Gastrocnemius medialis (tissue), 4 donors: ENCODE measurements around the gene MMP10. TPM values are rescaled to one million over a fixed set of nuclear protein-coding genes. Genes with fewer than 3 reads are reported as not detected.

ENCODE experiments used
- ATAC-seq, 2 donors: fragments of 150-250 bp; one replicate each; pipeline ENCODE4 v1.9.1; 2016
- DNase-seq, 2 donors: peaks; one replicate each; pipeline ENCODE4 v3.0.0-alpha.2; 2019
- H3K27ac ChIP-seq, 4 donors: fragments of 200-600 bp; sonication (generic); 1 replicate in 1 of 4; 2 replicates in 3 of 4; pipeline ENCODE4 v1.5.1; 2016 to 2018; ENCODE audit warnings: mild to moderate bottlenecking in 2 of 4, moderate library complexity in 1 of 4
- H3K27me3 ChIP-seq, 3 donors: fragments of 200-600 bp; sonication (generic) in 2 of 3; 1 replicate in 1 of 3; 2 replicates in 2 of 3; pipeline versions ENCODE4 v1.5.1 to v1.6.0; 2016 to 2019; ENCODE audit warnings: mild to moderate bottlenecking in 1 of 3, moderate library complexity in 1 of 3
- H3K36me3 ChIP-seq, 2 donors: fragments of 200-600 bp; sonication (generic) in 1 of 2; one replicate each; pipeline ENCODE4 v1.5.1; 2017 to 2018
- H3K4me1 ChIP-seq, 2 donors: fragments of 200-600 bp; sonication (generic) in 1 of 2; one replicate each; pipeline ENCODE4 v1.5.1; 2016 to 2017; ENCODE audit warnings: mild to moderate bottlenecking in 2 of 2
- H3K4me3 ChIP-seq, 4 donors: fragments of 200-600 bp; sonication (generic) in 3 of 4; 1 replicate in 1 of 4; 2 replicates in 3 of 4; pipeline ENCODE4 v1.5.1; 2016 to 2019; ENCODE audit warnings: mild to moderate bottlenecking in 2 of 4
- H3K9me3 ChIP-seq, 3 donors: fragments of 200-600 bp; sonication (generic) in 2 of 3; 1 replicate in 1 of 3; 2 replicates in 2 of 3; pipeline ENCODE4 v1.5.1; 2016 to 2019
- POLR2A ChIP-seq, 2 donors: fragments of 450-650 bp; IDR thresholded peaks; one replicate each; pipeline ENCODE4 v1.6.1; 2017; ENCODE audit warnings: antibody characterized with exemption in 2 of 2, mild to moderate bottlenecking in 2 of 2, moderate library complexity in 2 of 2
- in situ Hi-C, 4 donors: fragments of 200-750 bp; cut with MboI; loops; one replicate each; pipeline versions ENCODE4 v1.15.0 to v1.8.0; 2017; ENCODE audit warnings: low sequenced_read_pairs in 4 of 4
- intact Hi-C: fragments of 100-400 bp; cut with DNase I; formaldehyde crosslinking; loops from one replicate; pipeline ENCODE4 v1.15.1; 2023; ENCODE audit warnings: low total_unique reads
- total RNA-seq, 4 donors: library from RNA; depleted of rRNA; stranded (reverse); fragments of >200 nt; gene quantifications; one replicate each; pipeline versions ENCODE4 v1.1.0 to v1.2.3, GENCODE V29; 2016
- TF ChIP-seq, protein P1 (sequence below), 5 experiments: fragments of 450-650 bp in 3 of 5; fragments of 200-600 bp in 2 of 5; sonication (generic) in 2 of 5; IDR thresholded peaks in 4 of 5; conservative IDR thresholded peaks in 1 of 5; 1 replicate in 4 of 5; 2 replicates in 1 of 5; pipeline ENCODE4 v1.5.1; 2016 to 2019; ENCODE audit warnings: antibody characterized with exemption in 5 of 5, mild to moderate bottlenecking in 3 of 5, moderate library complexity in 3 of 5

Gene MMP10
- total RNA-seq, 4 donors from 2014 or later: not detected

DNA sequence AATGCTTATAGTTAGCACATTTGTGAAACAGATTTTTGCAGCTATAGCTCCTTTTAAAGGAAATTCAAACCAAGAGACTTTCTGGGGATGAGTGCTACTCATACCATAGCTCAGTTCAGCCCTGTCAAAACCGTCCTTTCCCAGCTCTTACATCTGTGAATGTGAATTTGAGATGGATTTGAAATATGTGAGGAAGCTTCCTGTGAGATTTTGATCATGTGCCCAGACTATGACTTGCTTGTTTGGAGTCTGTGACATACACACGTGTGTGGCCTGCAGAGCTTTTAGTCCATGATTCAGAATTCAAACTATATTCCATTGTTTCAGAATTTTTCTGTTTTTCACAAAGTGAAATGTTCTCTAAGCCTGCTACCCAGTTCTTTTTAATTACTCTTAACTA is 21.9 kb upstream of the MMP10 start:
- Histone ChIP-seq H3K27me3 (no peaks in the 10 kb centered on the region), H3K27ac (no peak overlapping the region), H3K36me3 (no peaks in the 10 kb centered on the region), H3K9me3 (no peaks in the 10 kb centered on the region), H3K4me1 (no peaks in the 10 kb centered on the region), H3K4me3 (no peak overlapping the region)
- ATAC-seq (peak; percentile 51 to 85), DNase-seq (peak in 1 of 2 donors; percentile 11)
- in situ Hi-C loops (no loop called here), intact Hi-C loops (no loop called here)
- TF ChIP-seq POLR2A (IDR thresholded peaks at IDR 0.05): no peak
- TF ChIP-seq, protein P1, sequence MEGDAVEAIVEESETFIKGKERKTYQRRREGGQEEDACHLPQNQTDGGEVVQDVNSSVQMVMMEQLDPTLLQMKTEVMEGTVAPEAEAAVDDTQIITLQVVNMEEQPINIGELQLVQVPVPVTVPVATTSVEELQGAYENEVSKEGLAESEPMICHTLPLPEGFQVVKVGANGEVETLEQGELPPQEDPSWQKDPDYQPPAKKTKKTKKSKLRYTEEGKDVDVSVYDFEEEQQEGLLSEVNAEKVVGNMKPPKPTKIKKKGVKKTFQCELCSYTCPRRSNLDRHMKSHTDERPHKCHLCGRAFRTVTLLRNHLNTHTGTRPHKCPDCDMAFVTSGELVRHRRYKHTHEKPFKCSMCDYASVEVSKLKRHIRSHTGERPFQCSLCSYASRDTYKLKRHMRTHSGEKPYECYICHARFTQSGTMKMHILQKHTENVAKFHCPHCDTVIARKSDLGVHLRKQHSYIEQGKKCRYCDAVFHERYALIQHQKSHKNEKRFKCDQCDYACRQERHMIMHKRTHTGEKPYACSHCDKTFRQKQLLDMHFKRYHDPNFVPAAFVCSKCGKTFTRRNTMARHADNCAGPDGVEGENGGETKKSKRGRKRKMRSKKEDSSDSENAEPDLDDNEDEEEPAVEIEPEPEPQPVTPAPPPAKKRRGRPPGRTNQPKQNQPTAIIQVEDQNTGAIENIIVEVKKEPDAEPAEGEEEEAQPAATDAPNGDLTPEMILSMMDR (IDR thresholded peaks at IDR 0.05 in 4 of 5, conservative IDR thresholded peaks at IDR 0.05 in 1 of 5): no peak

DNA sequence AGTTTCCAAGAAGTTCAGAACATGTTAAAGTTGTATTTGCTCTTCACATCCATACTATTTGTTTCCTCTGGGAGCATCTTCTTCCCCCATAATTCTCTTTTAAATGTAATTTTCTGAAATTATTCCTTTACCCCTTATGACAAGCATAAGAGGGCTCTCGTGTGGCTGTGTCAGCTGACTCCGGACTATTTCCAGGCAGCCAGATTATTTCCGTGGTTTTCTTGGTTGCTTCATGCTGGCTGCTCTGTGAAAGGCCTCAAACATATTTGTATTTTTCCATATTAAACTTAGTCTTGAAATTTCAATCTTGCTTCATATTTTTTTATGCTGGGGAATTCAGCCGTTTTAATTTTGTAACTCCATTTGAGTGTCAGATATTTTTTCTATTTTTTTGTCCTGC is 20.3 kb upstream of the MMP10 start:
- ATAC-seq (peak in 1 of 2 donors; percentile 60), DNase-seq (peak in 1 of 2 donors; percentile 23)
- in situ Hi-C loops (no loop called here), intact Hi-C loops (no loop called here)
- no peaks in the 10 kb centered on the region for H3K4me1 ChIP-seq
- no peaks in the 10 kb centered on the region for H3K27me3 ChIP-seq
- H3K4me3 ChIP-seq: no peak overlapping the region
- peak overlapping the region in 3 of 4 donors; percentile 2 to 37 (median 18) for H3K27ac ChIP-seq
- H3K36me3 ChIP-seq: no peaks in the 10 kb centered on the region
- no peak for TF ChIP-seq POLR2A (IDR thresholded peaks at IDR 0.05)
- TF ChIP-seq, protein P1 (IDR thresholded peaks at IDR 0.05 in 4 of 5, conservative IDR thresholded peaks at IDR 0.05 in 1 of 5): no peak
- H3K9me3 ChIP-seq: no peaks in the 10 kb centered on the region

DNA sequence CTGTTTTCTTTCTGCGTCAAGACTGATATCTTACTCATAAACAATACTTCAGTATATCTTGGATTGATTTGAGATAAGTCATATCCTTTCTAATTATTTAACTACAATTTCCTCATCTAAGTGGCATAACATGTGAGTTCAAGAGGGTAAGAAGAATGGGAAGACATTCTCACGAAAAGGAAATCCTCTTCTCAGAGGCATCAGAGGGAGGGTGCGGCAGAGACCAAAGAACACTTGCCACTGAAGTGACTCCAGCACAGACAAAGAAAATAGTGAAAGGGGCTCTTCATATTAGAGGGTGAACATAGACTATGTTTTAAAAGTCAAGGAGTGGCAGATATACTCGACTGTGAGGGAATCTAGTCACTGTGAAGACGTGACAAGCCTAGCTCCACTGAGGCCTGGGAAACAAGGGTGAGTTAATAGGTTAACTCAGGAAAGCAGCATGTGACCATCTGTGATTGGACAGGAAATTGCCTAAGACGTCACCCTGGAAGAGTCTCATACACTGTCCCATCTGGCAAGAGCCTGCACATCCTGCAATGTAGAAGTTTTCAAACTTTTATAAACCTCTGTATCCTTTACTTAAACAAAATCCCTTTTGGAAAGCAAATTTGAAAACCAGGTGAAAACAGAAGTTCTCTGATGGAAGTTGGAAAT is 19.4 kb upstream of the MMP10 start:
- in situ Hi-C loops: no loop called here
- H3K27ac ChIP-seq: no peak overlapping the region
- TF ChIP-seq POLR2A (IDR thresholded peaks at IDR 0.05): no peak
- TF ChIP-seq, protein P1 (IDR thresholded peaks at IDR 0.05 in 4 of 5, conservative IDR thresholded peaks at IDR 0.05 in 1 of 5): no peak
- no peaks in the 10 kb centered on the region for H3K9me3 ChIP-seq
- ATAC-seq: peak in 1 of 2 donors; percentile 41
- intact Hi-C loops: no loop called here
- no peaks in the 10 kb centered on the region for H3K36me3 ChIP-seq
- no peaks in the 10 kb centered on the region for H3K4me1 ChIP-seq
- H3K27me3 ChIP-seq: no peaks in the 10 kb centered on the region
- peak in 1 of 2 donors; percentile 22 for DNase-seq
- no peak overlapping the region for H3K4me3 ChIP-seq

DNA sequence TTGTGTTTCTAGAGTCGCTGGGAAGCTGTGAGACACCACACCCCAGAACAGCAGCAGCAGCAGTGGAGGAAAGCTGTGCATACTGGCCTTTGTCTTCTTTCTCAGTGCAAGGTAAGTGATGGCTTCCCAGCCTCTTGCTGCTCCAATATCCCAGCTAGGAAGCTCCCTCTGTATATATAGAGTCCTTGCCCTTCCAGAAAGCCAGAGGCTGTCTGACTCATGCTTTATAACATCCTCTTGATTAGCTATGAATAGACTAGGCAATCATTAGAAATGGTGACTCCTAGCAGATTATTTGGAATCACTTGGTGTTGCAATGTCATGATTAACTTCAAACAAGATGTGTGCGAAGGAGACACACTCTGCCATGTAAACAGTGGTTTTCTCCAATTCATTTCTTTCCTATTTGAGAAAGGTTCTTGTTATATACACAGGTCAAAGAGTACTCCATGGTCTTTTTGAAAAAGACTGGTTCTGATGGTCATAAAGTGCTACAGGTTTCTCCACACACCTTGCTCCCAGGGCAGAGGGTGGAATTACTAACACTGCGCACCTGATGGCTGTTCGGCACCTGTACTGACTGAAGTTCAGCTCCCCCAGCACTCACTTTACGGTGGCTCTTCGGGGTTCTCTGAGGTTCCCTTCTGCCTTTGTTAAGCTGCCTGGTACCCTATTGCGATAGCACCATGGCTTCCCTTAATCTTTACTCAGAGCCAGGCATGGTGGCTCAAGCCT is 17.8 kb upstream of the MMP10 start, which contains the start of gene MMP1:
Gene MMP1, minus strand, starts transcription at position 149 of the 735 bp plus-strand sequence. Its CDS starts 68 bp downstream, at position 81.
- no peak for DNase-seq
- Histone ChIP-seq H3K9me3 (no peaks in the 10 kb centered on the region), H3K27me3 (no peaks in the 10 kb centered on the region), H3K36me3 (no peaks in the 10 kb centered on the region), H3K4me1 (no peaks in the 10 kb centered on the region), H3K27ac (no peak within 1 kb of the TSS), H3K4me3 (no peak within 1 kb of the TSS)
- intact Hi-C loops: no loop called here
- TF ChIP-seq, protein P1 (IDR thresholded peaks at IDR 0.05 in 4 of 5, conservative IDR thresholded peaks at IDR 0.05 in 1 of 5): no peak
- no peak for TF ChIP-seq POLR2A (IDR thresholded peaks at IDR 0.05)
- ATAC-seq: no peak
- in situ Hi-C loops: no loop called here
